Activated naive CD4-positive, alpha-beta T cell treated with Interleukin-2 at 50 U/mL for 16 hours (primary cell): Measurements from ENCODE around the gene KRT34.
"Not testable (repeated sequence)": the region's sequence is repeated elsewhere in the genome, so short reads cannot be mapped to it uniquely, and the experiment has no call there.

ENCODE experiments used
- DNase-seq: peaks from one replicate; pipeline ENCODE4 v3.0.0-alpha.2; 2020

Gene KRT34

GRCh38 chr17:41360296-41360995 is 21.7 kb downstream of the KRT34 start:
- no peak for DNase-seq

DNA sequence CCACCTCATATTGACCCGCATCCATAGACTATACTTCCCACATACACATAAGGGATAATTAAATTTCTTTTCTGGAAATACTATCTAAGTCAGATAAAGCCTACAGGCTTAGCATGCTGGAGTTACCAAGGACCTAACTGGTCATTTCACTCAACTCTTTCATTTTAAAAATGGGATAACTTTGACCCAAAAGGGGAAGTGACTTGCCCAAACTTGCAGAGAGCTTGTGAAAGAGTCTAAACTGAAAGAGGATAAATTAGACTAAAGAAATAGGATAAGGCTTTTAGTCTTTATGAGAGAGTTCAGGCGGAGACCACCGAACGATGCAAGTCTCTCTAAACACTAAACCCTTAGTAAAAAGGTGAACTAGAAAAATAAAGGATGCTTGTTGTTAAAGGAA is 27.6 kb downstream of the KRT34 start:
- no peak for DNase-seq

GRCh38 chr17:41352597-41353366 is 29.3 kb downstream of the KRT34 start:
- no peak for DNase-seq

- DNase-seq, result no peak
These were observed 30.9 kb downstream of the KRT34 start for GRCh38 chr17:41351177-41351576.

DNA sequence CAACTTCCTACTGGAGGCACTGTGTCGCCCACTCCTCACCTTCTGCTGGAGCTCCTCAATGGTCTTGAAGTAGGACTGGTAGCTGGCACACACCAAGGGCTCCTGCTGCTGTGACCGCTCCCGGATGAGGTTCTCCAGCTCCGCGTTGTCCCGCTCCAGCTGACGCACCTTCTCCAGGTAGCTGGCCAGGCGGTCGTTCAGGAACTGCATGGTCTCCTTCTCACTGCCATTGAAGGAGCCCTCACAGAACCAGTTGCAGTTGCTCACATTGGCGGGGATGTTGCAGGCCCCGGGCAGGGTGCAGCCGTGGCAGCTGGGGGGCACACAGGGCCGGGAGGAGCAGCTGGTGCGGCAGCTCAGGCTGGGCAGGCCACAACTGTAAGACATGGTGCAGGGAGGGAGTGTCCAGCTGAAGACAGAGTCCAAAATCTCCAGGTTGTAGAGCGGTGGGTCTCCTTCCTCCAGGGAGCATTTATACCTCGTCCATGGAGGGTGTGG is 31.7 kb downstream of the KRT34 start, which contains the start of gene KRT33A:
TSS of gene KRT33A (minus strand) at position 448 of the 498 bp plus-strand sequence. CDS start at position 387, 61 bp downstream.
- DNase-seq, result not testable (repeated sequence)

DNA sequence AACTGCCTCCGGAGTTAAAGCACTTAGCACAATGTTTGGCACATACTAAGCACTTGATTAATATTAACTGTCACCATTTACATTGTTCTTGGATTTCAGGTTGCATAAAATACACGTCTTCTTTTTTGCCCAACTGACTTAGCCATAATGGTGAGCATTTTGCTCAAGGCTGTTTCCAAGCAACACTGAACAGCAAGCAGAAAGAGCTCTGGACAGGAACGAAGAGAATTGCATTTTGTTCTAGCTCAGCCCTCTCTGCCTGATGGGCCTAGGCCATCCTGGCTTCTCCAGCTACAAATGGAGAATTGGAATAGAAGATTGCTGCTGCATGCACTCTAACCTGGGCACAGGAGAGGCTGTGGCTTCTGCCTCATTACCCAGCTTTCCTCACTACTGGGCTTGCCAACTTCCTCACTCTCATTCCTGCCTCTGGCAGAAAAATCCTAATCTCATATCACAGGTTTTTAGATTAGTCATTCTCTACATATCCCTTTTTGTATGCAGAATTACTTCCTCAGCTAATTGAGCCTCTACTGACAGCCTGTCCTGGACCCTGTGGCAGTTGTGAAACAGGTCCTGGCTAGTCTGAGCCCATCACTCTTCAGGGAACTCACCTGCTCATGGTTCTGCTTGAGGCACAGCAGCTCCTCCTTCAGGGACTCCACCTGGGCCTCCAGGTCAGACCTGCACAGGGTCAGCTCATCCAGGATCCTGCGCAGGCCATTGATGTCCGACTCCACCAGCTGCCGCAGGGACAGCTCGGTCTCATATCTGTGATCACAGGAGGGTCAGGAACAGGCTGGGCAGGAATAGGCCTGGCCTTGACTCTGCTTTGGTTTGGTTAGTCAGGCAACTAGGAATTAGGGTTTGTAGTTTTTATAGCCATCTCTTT is 34.0 kb downstream of the KRT34 start:
- no peak for DNase-seq

DNA sequence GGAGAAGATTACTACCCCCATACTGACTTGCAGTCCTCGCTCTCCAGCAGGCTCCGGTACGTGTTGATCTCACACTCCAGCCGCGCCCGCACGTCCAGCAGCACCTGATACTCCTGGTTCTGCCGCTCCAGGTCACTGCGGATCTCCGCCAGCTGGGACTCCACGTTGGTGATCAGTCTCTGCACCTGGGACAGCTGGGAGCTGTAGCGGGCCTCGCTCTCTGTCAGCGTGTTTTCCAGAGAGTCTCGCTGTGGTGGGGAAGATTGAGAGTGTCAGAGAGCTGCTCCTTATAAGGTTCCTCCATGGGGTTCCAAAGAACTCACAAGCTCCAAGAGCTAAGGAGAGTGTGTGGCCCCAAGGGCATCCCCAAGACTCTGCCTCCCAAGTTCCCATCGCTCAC is 35.7 kb downstream of the KRT34 start:
- DNase-seq, result not testable (repeated sequence)

DNA sequence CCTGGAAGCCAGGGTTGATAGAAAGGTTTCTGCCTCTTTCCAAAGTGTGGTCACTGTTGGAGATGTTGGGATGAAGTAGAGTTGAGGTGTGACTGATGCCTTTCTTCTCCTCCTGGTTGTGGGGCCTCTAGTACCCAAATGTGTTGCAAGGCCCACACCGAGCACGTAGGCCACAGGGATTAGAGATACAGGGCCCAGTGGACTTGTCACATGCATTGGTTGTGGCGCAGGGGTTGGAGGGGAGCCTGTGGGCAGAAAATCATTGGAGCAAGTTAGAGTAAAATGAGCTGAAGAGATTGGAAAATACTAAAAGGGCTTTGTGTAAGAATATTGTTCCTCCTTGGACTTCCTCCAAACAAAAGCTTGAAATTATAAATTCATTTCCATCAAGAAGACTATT is 36.1 kb downstream of the KRT34 start:
- no peak for DNase-seq

DNA sequence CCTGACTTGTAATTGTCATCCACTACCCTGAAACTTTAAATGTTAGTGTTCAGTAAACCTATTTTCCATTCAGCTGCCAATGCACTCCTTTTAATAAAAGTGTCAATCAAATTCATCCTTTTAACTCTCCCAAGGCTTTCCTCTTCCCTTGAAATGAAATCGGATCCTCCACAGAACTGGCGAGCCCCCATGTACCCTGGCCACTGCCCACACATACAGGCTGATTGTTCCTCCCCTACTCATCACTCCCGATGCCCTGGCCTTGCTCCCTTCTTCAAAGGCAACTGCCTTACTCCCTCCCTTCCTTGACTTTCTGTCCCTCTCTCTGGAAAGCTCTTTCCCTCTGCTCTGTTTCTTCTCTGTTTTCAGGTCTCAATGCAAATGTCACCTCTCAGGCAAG is 39.1 kb downstream of the KRT34 start:
- DNase-seq, result no peak

GRCh38 chr17:41340934-41341861 is 40.9 kb downstream of the KRT34 start:
- peak; percentile 54 for DNase-seq

- no peak for DNase-seq
These were observed 41.6 kb downstream of the KRT34 start for GRCh38 chr17:41340494-41340893.

GRCh38 chr17:41339571-41340172 is 42.4 kb downstream of the KRT34 start:
- DNase-seq, result no peak

DNA sequence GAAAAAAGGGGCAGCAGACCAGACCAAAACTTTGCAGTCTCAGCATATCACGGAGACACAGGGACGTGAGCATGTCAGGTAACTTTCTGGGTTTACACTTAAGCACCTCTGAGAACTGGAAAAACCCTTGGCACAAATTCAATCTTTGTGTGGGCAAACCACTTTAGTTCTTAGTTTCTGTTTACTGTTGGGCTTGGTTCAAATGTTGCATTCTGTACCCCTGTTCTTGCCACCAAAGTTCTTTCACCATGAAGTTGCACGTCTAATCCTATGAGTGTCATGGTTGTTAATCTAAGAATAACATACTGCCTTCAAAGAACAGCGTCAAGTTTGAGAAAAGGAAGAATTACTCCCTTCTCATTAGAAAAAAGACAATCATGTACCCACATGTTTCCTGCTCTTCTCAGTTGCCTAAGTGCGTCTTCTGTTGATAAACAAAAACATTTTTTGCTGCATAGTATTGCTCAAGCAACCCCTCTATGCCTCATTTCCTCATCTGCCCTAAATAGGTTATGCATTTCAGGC is 43.1 kb downstream of the KRT34 start:
- DNase-seq, result peak; percentile 41

DNA sequence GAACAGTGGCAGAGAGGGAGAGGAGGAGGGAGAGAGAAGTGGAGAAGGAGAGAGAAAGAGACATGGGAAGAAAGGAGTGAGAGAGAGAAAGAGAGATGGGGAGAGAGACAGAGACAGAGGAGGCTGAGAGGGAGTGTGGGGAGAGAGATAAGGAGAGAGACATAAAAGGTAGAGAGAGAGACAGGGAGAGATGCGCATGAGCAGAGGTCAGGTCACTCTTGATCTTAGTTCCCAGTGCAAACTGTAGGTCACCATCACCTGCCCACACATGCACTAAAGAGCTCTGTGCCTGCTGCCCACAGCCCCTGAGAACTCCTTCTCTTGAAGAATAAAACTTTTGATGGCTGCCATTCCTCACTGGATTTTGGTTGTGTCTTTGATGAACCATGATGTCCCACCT is 46.4 kb downstream of the KRT34 start:
- DNase-seq, result no peak

DNA sequence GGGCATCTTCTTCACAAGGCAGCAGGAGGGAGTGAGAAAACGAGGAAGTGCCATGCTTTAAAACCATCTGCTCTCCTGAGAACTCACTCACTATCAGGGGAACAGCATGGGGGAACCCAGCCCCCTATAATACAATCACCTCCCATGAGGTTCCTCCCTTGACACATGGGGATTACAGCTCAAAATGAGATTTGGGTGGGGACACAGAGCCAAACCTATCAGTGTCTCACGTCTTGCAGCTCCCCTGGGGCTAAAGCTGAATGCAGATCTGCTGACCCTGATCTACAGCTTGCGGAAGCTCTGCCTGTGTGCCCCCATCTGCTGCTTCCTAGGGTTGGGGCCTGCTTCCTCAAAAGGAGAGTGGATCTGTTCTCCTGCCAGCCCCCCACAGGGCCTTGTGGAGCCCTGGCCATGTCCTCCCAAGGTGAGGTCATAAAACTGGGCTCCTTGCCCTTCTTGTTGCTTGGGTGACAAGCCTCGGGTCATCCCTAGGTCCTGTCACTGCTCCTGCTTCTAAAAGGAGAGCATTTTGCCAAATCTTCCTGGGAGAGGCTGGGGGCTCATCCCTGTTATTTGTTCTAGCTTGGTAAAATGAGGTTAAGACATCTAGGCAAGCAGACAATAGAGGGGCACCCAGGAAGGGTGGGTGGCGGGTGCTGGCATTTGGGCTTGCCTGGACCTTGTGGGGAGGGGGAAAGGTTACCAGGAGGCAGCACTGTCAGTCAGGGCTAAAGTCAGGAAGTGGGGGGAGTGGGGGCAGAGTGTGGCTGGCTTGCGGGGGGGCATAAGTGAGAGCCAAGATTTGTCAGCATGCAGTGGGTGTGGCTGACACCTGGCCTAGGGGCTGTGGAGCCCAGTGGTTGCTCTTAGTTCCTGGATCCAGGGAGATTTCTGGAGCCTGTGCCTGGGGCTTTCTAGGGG is 47.5 kb downstream of the KRT34 start:
- no peak for DNase-seq

DNA sequence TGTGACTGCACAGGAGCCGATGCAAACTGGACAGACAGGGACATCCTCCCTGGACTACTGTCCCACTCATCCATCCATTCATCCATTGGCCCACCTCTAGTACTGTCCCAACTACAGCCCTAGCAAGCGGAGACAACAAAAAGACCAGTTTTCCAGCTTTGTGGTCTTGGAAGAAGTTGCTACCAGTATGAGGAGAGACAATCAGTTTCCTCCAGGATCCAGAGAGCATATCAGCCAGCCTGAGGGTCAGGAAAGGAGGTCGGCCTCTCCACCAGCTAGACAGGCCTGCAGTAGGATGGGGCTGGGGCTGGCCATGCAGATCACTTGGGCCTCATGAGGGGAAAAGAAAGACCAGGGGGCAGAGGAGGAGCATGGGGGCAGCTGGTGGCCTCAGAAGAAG is 48.3 kb downstream of the KRT34 start:
- DNase-seq, result no peak

DNA sequence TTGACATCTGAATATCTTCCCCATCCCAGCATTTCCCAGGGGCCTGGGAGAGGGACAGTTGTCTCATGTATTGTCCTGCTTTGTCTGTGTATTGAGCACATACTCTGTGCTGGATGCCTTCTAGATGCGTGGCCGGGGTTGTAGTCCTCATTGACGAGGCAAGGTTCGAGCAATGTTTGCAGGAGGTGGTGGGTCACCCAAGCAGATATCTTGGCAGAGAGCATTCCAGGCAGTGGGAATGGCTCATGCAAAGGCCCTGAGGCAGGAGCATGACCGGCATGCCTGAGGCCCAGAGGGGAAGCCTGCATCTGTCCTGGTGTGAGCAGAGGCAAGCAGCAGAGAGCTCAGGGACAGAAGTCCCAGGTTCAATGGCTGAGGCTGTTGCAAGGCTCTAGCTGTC is 49.0 kb downstream of the KRT34 start:
- no peak for DNase-seq

DNA sequence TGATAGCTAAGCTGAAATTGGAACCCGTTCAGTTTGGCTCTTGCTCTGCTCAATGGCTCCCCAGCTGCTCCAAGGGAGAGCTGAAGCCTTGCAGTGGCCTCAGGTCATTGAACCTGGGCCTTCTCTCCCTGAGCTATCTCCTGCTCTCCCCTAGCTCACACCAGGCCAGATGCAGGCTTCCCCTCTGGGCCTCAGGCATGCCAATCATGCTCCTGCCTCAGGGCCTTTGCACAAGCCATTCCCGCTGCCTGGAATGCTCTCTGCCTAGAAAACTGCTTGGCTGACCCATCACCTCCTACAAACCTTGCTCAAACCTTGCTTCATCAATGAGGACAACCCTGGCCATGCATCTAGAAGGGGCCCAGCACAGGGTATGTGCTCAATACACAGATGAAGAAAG is 49.9 kb downstream of the KRT34 start:
- no peak for DNase-seq

- DNase-seq, result no peak
These were observed 50.5 kb downstream of the KRT34 start for GRCh38 chr17:41331606-41332005.

DNA sequence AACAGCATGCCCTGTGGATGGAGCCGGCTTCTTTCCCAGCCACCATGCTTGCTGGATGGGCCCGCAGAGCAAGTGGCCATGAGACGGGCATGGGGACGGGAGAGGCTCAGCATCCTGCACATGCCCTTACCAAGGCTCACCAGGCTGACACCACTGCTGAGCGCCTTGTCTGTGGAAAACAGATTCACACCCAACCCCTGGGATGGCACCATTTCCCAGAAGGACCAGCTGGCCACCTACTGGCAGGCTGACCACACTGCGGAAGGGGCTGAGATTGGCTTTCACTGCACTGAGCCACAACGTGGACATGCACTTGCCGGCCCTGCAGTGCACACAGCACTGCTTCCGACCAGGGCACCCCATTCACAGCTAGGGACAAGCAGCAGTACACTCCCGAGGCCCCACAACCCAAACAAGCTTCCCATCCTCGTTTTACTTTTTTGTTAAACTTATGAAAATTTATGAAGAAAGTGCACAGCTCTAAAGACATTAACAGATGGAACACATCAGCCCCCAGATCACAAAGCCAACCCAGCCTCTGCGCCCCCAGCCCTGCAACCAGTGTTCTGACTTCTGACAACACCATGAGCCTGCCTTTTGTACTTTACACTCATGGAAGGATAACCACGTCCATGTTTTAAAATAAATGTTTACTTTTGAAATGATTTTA is 52.7 kb downstream of the KRT34 start:
- DNase-seq, result no peak
